Glutamatergic neuron (in vitro differentiated cells): Measurements from ENCODE around the gene ARHGEF18. TPM values are rescaled to one million over a fixed set of nuclear protein-coding genes. Genes with fewer than 3 reads are reported as not detected.

Source experiments
- DNase-seq: peaks from one replicate; pipeline ENCODE4 v3.0.0; 2022
- H3K27ac Mint-ChIP-seq: one replicate; pipeline ENCODE4 v1.8.0; 2020; ENCODE audit warnings: mild to moderate bottlenecking, mixed read lengths, inconsistent platforms; ENCODE audit not compliant: unreplicated experiment
- H3K27me3 Mint-ChIP-seq: one replicate; pipeline ENCODE4 v1.8.0; 2020; ENCODE audit warnings: mild to moderate bottlenecking, moderate library complexity, mixed read lengths, inconsistent platforms; ENCODE audit not compliant: unreplicated experiment
- H3K36me3 Mint-ChIP-seq: one replicate; pipeline ENCODE4 v1.8.0; 2020; ENCODE audit warnings: mild to moderate bottlenecking, mixed read lengths, inconsistent platforms; ENCODE audit not compliant: unreplicated experiment
- H3K4me1 Mint-ChIP-seq: one replicate; pipeline ENCODE4 v1.8.0; 2020; ENCODE audit warnings: mild to moderate bottlenecking, low read depth, mixed read lengths, inconsistent platforms; ENCODE audit not compliant: unreplicated experiment
- H3K4me3 Mint-ChIP-seq: one replicate; pipeline ENCODE4 v1.8.0; 2020; ENCODE audit warnings: mild to moderate bottlenecking, mixed read lengths, inconsistent platforms; ENCODE audit not compliant: unreplicated experiment
- H3K9me3 Mint-ChIP-seq: one replicate; pipeline ENCODE4 v1.8.0; 2020; ENCODE audit warnings: mild to moderate bottlenecking, moderate library complexity, mixed read lengths, inconsistent platforms; ENCODE audit not compliant: unreplicated experiment
- total RNA-seq: library from RNA; stranded (reverse); fragmentation: NEBNext Ultra II Directional; extraction: Animal tissue kit (Norgen Biotek cat#: 25700); gene quantifications from one replicate; pipeline ENCODE4 v1.2.1, GENCODE V29; 2021; ENCODE audit not compliant: unreplicated experiment
- TF ChIP-seq, protein P1 (sequence below): fragments of 200-600 bp; sonication (generic); IDR thresholded peaks from one replicate; pipeline ENCODE4 v1.5.0; 2021; ENCODE audit not compliant: partially characterized antibody, unreplicated experiment

The ARHGEF18 gene
- total RNA-seq, 1 donor from 2014 or later = 44.1 TPM

DNA sequence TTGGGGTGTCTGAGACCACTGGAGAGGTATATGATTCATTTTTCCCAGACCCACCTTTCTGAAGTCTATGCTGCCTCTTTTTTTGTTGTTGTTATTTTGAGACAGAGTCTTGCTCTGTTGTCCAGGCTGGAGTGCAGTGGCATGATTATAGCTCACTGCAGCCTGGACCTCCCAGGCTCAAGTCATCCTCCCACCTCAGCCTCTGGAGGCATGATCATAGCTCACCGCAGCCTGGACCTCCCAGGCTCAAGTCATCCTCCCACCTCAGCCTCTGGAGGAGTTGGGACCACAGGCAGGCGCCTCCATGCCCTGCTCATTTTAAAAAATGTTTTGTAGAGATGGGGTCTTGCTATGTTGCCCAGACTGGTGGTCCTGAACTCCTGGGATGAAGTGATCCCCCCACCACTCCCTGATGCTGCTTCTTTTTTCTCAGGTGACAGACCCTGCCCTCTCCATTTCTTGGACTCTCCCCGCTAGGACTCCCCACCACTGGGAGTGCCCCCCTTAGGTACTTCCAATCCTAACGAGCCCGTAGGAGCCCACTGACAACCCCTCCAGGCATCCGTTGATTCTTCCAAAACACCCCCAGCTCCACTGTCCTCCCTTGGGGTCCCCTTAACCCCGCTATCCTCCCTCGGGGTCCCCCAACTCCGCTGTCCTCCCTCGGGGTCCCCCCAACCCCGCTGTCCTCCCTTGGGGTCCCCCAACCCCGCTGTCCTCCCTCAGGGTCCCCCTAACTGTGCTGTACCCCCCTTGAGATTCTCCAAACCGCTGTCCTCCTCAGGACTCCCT lies 45.4 kb downstream of the ARHGEF18 start:
- TF ChIP-seq, protein P1, sequence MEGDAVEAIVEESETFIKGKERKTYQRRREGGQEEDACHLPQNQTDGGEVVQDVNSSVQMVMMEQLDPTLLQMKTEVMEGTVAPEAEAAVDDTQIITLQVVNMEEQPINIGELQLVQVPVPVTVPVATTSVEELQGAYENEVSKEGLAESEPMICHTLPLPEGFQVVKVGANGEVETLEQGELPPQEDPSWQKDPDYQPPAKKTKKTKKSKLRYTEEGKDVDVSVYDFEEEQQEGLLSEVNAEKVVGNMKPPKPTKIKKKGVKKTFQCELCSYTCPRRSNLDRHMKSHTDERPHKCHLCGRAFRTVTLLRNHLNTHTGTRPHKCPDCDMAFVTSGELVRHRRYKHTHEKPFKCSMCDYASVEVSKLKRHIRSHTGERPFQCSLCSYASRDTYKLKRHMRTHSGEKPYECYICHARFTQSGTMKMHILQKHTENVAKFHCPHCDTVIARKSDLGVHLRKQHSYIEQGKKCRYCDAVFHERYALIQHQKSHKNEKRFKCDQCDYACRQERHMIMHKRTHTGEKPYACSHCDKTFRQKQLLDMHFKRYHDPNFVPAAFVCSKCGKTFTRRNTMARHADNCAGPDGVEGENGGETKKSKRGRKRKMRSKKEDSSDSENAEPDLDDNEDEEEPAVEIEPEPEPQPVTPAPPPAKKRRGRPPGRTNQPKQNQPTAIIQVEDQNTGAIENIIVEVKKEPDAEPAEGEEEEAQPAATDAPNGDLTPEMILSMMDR = no peak
- DNase-seq = no peak
- no peaks in the 10 kb centered on the region for H3K36me3 Mint-ChIP-seq
- H3K27ac Mint-ChIP-seq = peak overlapping the region; percentile 78
- peak overlapping the region; percentile 93 for H3K4me3 Mint-ChIP-seq
- peaks cover 9% of the 10 kb centered on the region for H3K9me3 Mint-ChIP-seq
- H3K4me1 Mint-ChIP-seq = peaks cover 6% of the 10 kb centered on the region
- peaks cover 8% of the 10 kb centered on the region for H3K27me3 Mint-ChIP-seq

GRCh38 chr19:7394731-7395359 lies 46.1 kb downstream of the ARHGEF18 start:
- TF ChIP-seq, protein P1 = no peak
- DNase-seq = peak; percentile 94
- Mint-ChIP-seq H3K4me1 (peaks cover 6% of the 10 kb centered on the region), H3K36me3 (no peaks in the 10 kb centered on the region), H3K27me3 (peaks cover 8% of the 10 kb centered on the region), H3K27ac (peak overlapping the region; percentile 84), H3K4me3 (peak overlapping the region; percentile 93), H3K9me3 (peaks cover 9% of the 10 kb centered on the region)

DNA sequence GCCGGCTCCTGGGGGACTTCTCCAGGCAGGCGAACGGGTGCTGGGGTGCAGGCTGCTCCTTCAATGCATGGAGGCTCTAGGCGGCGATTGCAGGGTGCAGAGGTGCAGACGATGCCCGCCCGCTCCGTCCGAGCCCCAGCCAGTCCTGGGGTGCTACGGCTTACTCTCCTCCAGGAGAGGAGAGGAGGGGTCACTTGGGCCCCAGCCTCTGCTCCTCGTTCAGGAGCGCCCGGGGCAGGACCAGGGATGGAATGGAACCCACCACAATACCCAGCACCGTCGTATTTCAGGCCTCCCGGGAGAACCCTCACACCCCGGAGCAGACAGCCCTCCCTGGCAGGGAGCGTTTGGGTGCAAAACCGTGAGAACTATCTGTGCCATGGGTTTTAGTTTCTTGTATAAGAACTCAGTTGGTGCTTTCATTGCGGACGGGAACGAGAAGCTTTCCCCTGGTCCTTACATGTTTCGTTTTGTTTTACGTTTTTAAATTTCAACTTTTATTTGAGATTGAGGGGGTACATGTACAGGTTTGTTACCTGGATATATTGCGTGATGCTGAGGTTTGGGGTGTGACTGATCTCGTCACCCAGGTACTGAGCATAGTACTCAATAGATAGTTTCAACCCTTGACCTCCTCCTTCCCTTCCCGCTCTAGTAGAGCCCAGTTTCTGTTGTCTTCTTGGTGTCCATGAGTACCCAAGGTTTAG lies 46.8 kb downstream of the ARHGEF18 start:
- peak; percentile 30 for DNase-seq
- Mint-ChIP-seq H3K4me1 (peaks cover 6% of the 10 kb centered on the region), H3K9me3 (peaks cover 9% of the 10 kb centered on the region), H3K27ac (peak overlapping the region; percentile 80), H3K36me3 (no peaks in the 10 kb centered on the region), H3K4me3 (peak overlapping the region; percentile 91), H3K27me3 (peaks cover 8% of the 10 kb centered on the region)
- TF ChIP-seq, protein P1 = no peak

DNA sequence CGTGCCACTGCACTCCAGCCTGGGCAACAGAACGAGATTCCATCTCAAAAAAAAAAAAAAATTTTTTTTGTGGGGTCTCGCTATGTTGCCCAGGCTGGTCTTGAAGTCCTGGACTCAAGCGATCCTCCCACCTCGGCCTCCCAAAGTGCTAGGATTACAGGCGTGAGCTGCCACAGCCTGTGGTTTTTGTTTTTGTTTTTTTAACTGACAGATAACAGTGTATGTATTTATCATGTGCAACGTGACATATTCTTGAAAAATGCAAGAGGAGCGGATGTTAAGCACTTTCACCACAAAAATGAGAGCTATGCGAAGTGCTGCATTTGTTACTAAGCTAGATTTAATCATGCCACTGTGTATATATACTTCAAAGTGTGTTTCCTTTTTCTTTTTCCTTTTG lies 49.0 kb downstream of the ARHGEF18 start:
- Mint-ChIP-seq H3K27ac (no peak overlapping the region), H3K4me1 (peaks cover 6% of the 10 kb centered on the region), H3K4me3 (no peak overlapping the region), H3K36me3 (no peaks in the 10 kb centered on the region), H3K27me3 (peaks cover 5% of the 10 kb centered on the region), H3K9me3 (peaks cover 9% of the 10 kb centered on the region)
- TF ChIP-seq, protein P1 = no peak
- DNase-seq = no peak

Other genes with a start within 250 kb of the ARHGEF18 start
- 23.9 TPM for gene INSR, start 54.5 kb upstream of the ARHGEF18 start, total RNA-seq
- 2.6 TPM for gene PEX11G, start 140.1 kb downstream of the ARHGEF18 start, total RNA-seq
- gene ZNF358, start 167.2 kb downstream of the ARHGEF18 start, total RNA-seq = 148 TPM
- gene MCOLN1, start 173.7 kb downstream of the ARHGEF18 start, total RNA-seq = 39.8 TPM
- 82.0 TPM for gene PNPLA6, start 186.8 kb downstream of the ARHGEF18 start, total RNA-seq
- gene CAMSAP3, start 246.9 kb downstream of the ARHGEF18 start, total RNA-seq = 47.6 TPM